GM13976 (cell line): ENCODE data around the gene TAS1R2.
"Not testable (repeated sequence)": the region's sequence is repeated elsewhere in the genome, so short reads cannot be mapped to it uniquely, and the experiment has no call there.

ENCODE experiments used
- DNase-seq: peaks from one replicate; pipeline ENCODE4 v3.0.0; 2012; ENCODE audit warnings: low spot score
- in situ Hi-C: fragments of 300-500 bp; cut with MboI; formaldehyde crosslinking; loops from one replicate; pipeline ENCODE4 v1.12.0; 2022; ENCODE audit warnings: low sequenced_read_pairs, mixed read lengths, inconsistent platforms; ENCODE audit not compliant: unreplicated experiment
- TF ChIP-seq, protein P1 (sequence below): IDR thresholded peaks from 2 replicates; pipeline ENCODE4 v1.5.1; 2012; ENCODE audit warnings: borderline replicate concordance, mild to moderate bottlenecking; ENCODE audit not compliant: insufficient read depth; ENCODE audit errors: extremely low read depth, missing control alignments, control extremely low read depth

TAS1R2 gene

DNA sequence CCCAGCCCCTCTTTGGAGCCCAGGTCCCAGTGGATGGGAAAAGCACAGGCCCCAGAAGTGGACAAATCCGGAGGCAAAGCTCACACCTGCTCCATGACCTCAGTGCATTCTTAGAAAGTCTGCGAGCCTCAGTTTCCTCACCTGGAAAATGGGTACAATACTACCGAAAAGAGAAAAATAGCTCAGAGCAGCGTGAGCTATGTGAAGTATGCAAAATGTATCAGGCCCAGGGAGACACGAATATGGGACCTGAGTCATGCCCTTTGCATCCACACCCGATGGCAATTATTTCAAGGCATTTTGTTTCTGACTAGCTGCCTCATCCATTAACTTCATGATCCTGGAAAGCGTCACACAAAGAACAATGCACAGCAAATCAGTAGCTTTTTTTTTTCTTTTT lies 33.7 kb upstream of the TAS1R2 start:
- in situ Hi-C loops = no loop called here
- no peak for DNase-seq

DNA sequence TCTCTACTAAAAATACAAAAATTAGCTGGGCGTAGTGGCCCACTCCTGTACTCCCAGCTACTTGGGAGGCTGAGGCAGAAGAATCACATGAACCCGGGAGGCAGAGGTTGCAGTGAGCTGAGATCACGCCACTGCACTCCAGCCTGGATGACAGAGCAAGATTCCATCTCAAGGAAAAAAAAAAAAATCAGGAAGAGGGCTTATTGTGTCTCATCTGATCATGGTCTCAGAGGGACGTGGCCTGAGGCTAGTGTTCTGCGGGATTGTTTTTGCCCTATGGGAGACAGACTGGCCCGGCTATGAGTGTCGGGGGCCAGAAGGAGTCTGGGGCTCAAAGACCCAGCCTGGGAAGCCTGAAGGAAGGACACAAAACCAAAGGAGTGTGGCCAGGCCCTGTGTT lies 32.4 kb upstream of the TAS1R2 start:
- in situ Hi-C loops, DNase-seq: not testable (repeated sequence)

More for the DNA sequence above, 33.7 kb upstream of the TAS1R2 start:
- TF ChIP-seq, protein P1, sequence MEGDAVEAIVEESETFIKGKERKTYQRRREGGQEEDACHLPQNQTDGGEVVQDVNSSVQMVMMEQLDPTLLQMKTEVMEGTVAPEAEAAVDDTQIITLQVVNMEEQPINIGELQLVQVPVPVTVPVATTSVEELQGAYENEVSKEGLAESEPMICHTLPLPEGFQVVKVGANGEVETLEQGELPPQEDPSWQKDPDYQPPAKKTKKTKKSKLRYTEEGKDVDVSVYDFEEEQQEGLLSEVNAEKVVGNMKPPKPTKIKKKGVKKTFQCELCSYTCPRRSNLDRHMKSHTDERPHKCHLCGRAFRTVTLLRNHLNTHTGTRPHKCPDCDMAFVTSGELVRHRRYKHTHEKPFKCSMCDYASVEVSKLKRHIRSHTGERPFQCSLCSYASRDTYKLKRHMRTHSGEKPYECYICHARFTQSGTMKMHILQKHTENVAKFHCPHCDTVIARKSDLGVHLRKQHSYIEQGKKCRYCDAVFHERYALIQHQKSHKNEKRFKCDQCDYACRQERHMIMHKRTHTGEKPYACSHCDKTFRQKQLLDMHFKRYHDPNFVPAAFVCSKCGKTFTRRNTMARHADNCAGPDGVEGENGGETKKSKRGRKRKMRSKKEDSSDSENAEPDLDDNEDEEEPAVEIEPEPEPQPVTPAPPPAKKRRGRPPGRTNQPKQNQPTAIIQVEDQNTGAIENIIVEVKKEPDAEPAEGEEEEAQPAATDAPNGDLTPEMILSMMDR = no peak

DNA sequence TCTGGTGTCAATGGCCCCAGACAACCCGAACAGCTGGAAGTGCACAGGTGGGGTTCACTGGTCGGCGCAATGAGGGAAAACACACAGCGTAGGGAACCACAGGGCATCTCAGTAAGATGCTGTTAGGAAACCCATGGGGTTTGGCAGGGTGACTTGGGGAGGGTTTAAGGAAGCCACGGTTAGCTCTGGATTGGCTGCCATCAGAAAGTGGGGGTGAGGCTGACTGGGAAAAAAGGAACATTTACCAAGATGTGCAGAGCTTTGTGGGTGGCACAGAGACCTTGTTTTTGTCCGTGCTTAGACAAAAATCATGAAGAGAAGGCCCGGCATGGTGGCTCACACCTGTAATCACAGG lies 31.9 kb upstream of the TAS1R2 start:
- in situ Hi-C loops = no loop called here
- no peak for DNase-seq
- TF ChIP-seq, protein P1 = no peak

DNA sequence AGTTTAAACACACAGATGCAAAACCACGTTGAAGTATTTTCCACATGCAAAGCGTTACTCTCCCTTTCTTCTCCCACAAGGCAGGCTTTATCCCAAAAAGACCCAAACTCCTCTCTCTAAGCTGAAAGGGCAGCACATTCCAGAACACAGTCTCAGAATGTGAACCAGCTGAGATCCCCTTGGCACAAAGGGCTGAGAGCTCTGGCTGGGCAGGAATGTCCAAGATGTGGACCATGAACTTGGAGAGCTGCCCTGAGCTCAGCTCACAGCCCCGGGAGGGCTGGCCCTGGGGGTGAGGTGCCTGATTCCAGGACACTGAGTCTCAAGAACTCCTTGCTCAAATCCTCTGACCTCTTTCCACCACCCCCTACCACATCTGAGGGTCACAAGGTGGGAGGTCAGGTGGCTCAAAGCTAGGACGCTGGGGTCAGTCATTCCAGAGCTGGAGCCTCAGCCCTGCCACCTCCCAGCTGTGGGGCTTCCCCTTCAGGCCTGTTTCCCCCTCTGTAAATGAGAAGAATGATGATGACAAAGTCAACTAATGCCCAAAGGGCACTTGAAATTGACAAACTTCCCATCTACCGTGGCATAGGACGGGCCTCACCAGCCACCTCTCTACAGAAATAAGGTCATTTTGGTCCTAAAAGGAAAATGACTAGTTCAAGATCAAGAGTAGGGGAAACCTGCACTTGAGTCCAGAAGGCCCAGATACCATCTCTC lies 31.4 kb upstream of the TAS1R2 start:
- in situ Hi-C loops = no loop called here
- no peak for DNase-seq
- TF ChIP-seq, protein P1 = no peak

DNA sequence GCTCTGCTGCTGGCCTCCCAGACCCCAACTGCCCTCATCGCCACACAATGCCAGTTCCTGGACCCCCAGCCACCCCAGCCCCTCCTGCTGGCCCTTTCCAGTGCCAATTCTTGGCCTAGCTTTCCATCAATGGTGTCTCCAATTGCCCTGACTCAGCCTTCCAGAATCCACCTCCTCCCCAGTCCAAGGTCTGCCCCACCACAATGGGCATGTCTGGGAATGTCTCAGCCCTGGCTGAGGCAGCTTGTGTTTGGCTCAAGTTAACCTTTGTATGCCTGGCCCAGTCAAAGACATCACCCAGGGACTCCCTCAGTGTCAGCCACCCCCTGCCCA lies 26.5 kb upstream of the TAS1R2 start:
- TF ChIP-seq, protein P1 = no peak
- no peak for DNase-seq
- in situ Hi-C loops = no loop called here

DNA sequence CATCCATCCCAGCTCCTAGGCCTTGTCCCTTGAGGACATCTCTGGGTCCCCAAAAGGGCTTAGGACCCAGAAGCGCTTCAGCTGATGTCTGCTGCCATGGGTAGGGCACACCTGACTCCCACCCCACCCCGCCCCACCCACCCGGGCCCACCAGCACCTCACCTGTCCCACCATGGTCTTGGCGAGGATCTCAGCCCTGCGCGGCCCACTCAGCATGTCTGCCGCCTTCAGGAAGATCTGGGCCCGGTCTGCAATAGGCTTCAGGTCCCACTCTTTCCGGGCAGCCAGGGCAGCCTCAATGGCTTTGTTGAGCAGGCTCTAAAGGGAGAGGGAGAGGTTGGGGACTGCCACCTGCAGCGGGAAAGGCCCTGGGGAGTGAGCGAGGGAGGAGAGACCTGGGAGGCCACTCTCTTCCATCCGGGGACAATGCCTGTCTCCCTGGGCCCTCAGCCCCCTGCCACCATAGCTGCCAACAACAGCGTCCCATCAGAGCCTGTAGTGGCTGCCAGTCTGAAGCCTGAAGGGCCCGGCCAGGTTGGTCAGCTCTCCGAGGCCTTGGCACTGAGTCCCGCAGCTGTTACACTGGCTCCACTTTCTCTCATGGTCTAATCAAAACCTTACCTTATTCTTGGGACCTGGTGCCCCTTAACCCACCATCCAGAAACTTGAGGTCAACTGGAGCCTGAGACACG lies 26.0 kb upstream of the TAS1R2 start:
- TF ChIP-seq, protein P1 = no peak
- in situ Hi-C loops = no loop called here

DNA sequence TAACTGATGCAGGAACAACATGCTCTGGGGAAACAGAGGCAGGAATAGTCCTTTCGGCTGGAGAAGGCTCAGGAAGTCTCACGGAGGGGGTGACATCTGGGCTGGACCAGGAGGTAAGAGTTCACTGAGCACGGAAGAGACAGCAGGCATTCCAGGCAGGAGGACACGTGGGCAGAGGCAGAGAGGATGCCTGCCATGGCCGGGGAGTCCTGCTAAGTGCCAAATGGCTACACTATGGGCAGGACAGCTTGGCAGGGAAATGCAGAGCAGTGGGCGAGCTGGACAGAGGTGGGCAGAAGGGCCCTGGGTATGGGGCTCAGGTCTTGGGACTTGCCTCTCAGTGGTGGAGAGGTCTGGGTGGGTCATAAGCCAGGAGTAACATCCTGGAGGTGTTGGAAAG lies 25.3 kb upstream of the TAS1R2 start:
- in situ Hi-C loops = no loop called here
- no peak for DNase-seq
- TF ChIP-seq, protein P1 = no peak

More for the DNA sequence above, 26.0 kb upstream of the TAS1R2 start:
- DNase-seq = no peak
